Smooth muscle cell (in vitro differentiated cells): Measurements from ENCODE around the gene ZNF837. TPM values are rescaled to one million over a fixed set of nuclear protein-coding genes. Genes with fewer than 3 reads are reported as not detected.

Experiments used
- DNase-seq: peaks from one replicate; lab custom pipeline; 2025; ENCODE audit not compliant: unreplicated experiment; lab: John Stamatoyannopoulos, UW
- H2AFZ ChIP-seq: fragments of 200-600 bp; sonication (generic); 2 replicates; pipeline ENCODE4 v1.6.0; 2016; ENCODE audit warnings: antibody characterized with exemption, low read depth, mild to moderate bottlenecking
- H3F3A ChIP-seq: fragments of 200-600 bp; sonication (generic); 2 replicates; pipeline ENCODE4 v1.6.0; 2017; ENCODE audit warnings: antibody characterized with exemption, low read depth
- H3K27ac ChIP-seq: fragments of 200-600 bp; sonication (generic); 2 replicates; pipeline ENCODE4 v1.5.1; 2016; ENCODE audit warnings: low read depth, mild to moderate bottlenecking
- H3K27me3 ChIP-seq: fragments of 200-600 bp; sonication (generic); 2 replicates; pipeline ENCODE4 v1.6.1; 2016; ENCODE audit warnings: low read depth, mild to moderate bottlenecking
- H3K36me3 ChIP-seq: fragments of 200-600 bp; sonication (generic); 2 replicates; pipeline ENCODE4 v1.5.1; 2016; ENCODE audit warnings: low read depth
- H3K4me1 ChIP-seq: fragments of 200-600 bp; sonication (generic); 2 replicates; pipeline ENCODE4 v1.5.1; 2016; ENCODE audit warnings: low read depth
- H3K4me2 ChIP-seq: fragments of 200-600 bp; sonication (generic); 2 replicates; pipeline ENCODE4 v1.6.0; 2016; ENCODE audit warnings: mild to moderate bottlenecking
- H3K4me3 ChIP-seq: fragments of 200-600 bp; sonication (generic); 2 replicates; pipeline ENCODE4 v1.5.1; 2016; ENCODE audit warnings: mild to moderate bottlenecking
- H3K79me2 ChIP-seq: fragments of 200-600 bp; sonication (generic); 2 replicates; pipeline ENCODE4 v1.6.0; 2016; ENCODE audit warnings: low read depth, mild to moderate bottlenecking
- H3K9ac ChIP-seq: fragments of 200-600 bp; sonication (generic); 2 replicates; pipeline ENCODE4 v1.6.0; 2016; ENCODE audit warnings: low read depth
- H3K9me3 ChIP-seq: fragments of 200-600 bp; sonication (generic); replicated peaks from 2 replicates; pipeline ENCODE4 v1.5.1; 2016; ENCODE audit warnings: low read depth
- H4K20me1 ChIP-seq: fragments of 200-600 bp; sonication (generic); 2 replicates; pipeline ENCODE4 v1.6.0; 2016; ENCODE audit warnings: low read depth
- CTCF ChIP-seq: fragments of 200-600 bp; sonication (generic); IDR thresholded peaks from 2 replicates; pipeline ENCODE4 v1.5.1; 2017; ENCODE audit warnings: borderline replicate concordance, mild to moderate bottlenecking, antibody characterized with exemption; ENCODE audit not compliant: insufficient read depth, poor library complexity, severe bottlenecking
- WGBS: methylation state at CpG from one replicate; pipeline ENCODE4 v1.1.7; 2016; ENCODE audit warnings: low lambda C conversion rate; 5-methylcytosine and 5-hydroxymethylcytosine counted together
- polyA plus RNA-seq: library from polyadenylated mRNA; unstranded; fragments of >200 nt; fragmentation: Nextera tagmentation; extraction: Ambion mirVana; gene quantifications from 2 replicates; pipeline ENCODE4 v1.2.1, GENCODE V29; 2016
- total RNA-seq: library from RNA; depleted of rRNA; stranded (reverse); fragments of >200 nt; gene quantifications from 2 replicates; pipeline ENCODE4 v1.2.3, GENCODE V29; 2014

The ZNF837 gene
- total and polyA plus RNA-seq, 2 experiments from 2014 or later, result 4.4 to 8.4 TPM

GRCh38 chr19:58366585-58367430 is 14.0 kb downstream of the ZNF837 start:
- Histone ChIP-seq H3K79me2 (no peaks in the 10 kb centered on the region), H3K4me3 (no peak overlapping the region), H4K20me1 (no peaks in the 10 kb centered on the region), H3K9ac (no peak overlapping the region), H3K9me3 (no peaks in the 10 kb centered on the region), H3K4me2 (no peak overlapping the region), H2AFZ (no peak overlapping the region), H3K4me1 (peaks cover under 1% of the 10 kb centered on the region), H3K27ac (no peak overlapping the region), H3K36me3 (no peaks in the 10 kb centered on the region), H3K27me3 (no peaks in the 10 kb centered on the region), H3F3A (no peaks in the 10 kb centered on the region)
- 95% methylated on average over 32 of the region's 32 CpGs for WGBS
- DNase-seq, result no peak
- TF ChIP-seq CTCF, result no peak

- Histone ChIP-seq H3K9me3 (no peaks in the 10 kb centered on the region), H3K79me2 (no peaks in the 10 kb centered on the region), H3K27ac (no peak overlapping the region), H3F3A (no peaks in the 10 kb centered on the region), H3K27me3 (no peaks in the 10 kb centered on the region), H3K9ac (no peak overlapping the region), H3K36me3 (no peaks in the 10 kb centered on the region), H3K4me3 (no peak overlapping the region), H3K4me1 (peaks cover 7% of the 10 kb centered on the region), H3K4me2 (no peak overlapping the region), H2AFZ (no peak overlapping the region), H4K20me1 (no peaks in the 10 kb centered on the region)
- no peak for DNase-seq
- TF ChIP-seq CTCF, result no peak
- WGBS, result 92% methylated on average over 5 of the region's 5 CpGs
Measured at GRCh38 chr19:58364146-58364545, 16.7 kb downstream of the ZNF837 start.

- Histone ChIP-seq H3K4me2 (peak within 1 kb of the TSS; percentile 83), H3K4me3 (peak within 1 kb of the TSS; percentile 65), H3K4me1 (peaks cover 7% of the 10 kb centered on the region), H3K79me2 (no peaks in the 10 kb centered on the region), H3K36me3 (no peaks in the 10 kb centered on the region), H3K27ac (peak within 1 kb of the TSS; percentile 82), H3K9ac (peak within 1 kb of the TSS; percentile 74), H3K27me3 (no peaks in the 10 kb centered on the region), H3K9me3 (no peaks in the 10 kb centered on the region), H2AFZ (peak within 1 kb of the TSS; percentile 64), H3F3A (no peaks in the 10 kb centered on the region), H4K20me1 (no peaks in the 10 kb centered on the region)
- DNase-seq, result peak; percentile 89
- TF ChIP-seq CTCF, result no peak
- WGBS, result under 1% methylated on average over 73 of the region's 74 CpGs
Measured at GRCh38 chr19:58362272-58362994, 18.4 kb downstream of the ZNF837 start, which contains the start of gene ZNF497. Gene ZNF497 (minus strand): TSS chr19:58362751. CDS start chr19:58357635, 5,116 bp downstream.
